HCT116 (cell line): ENCODE results near the gene EVA1A. TPM values are rescaled to one million over a fixed set of nuclear protein-coding genes. Genes with fewer than 3 reads are reported as not detected.

Experiments
- ATAC-seq: fragments of 200-7000 bp; cut with Tn5 transposase; 2 replicates; pipeline ENCODE4 v1.9.1; 2020; ENCODE audit warnings: mild to moderate bottlenecking, moderate library complexity
- BruUV-seq: library from RNA; stranded (reverse); fragments of 400-500 nt; replicated peaks from 2 replicates; lab custom pipeline; 2021; lab: Mats Ljungman, UMichigan
- CTCF ChIA-PET: fragments of 300-600 bp; sonication (Branson Sonifier 250); formaldehyde crosslinking; loops from one replicate; lab custom pipeline; 2021; ENCODE audit warnings: antibody characterized with exemption; lab: Charles Lee
- POLR2A ChIA-PET: fragments of 300-600, 350-600 bp; sonication (Branson Sonifier 250); formaldehyde crosslinking; loops from one replicate; lab custom pipeline; 2021; ENCODE audit warnings: antibody characterized with exemption; lab: Charles Lee
- RAD21 ChIA-PET, 2 experiments: fragments of 300-600 bp; sonication (Branson Sonifier 250); formaldehyde crosslinking; loops; one replicate each; lab custom pipeline; 2023; ENCODE audit warnings: low total read pairs in 2 of 2; ENCODE audit not compliant: uncharacterized antibody in 2 of 2, unreplicated experiment in 2 of 2, low non-redundant PET in 1 of 2; lab: Charles Lee
- DNase-seq: peaks from one replicate; pipeline ENCODE4 v3.0.0-alpha.2; 2010; ENCODE audit warnings: low read depth, low spot score
- H2AFZ ChIP-seq: fragments of 200-600 bp; shearing (Covaris generic), sonication (generic); 2 replicates; pipeline ENCODE4 v1.6.1; 2017; ENCODE audit warnings: low read depth, mixed run types, mixed read lengths, antibody characterized with exemption, low read length; ENCODE audit not compliant: poor library complexity, severe bottlenecking
- H3K27ac ChIP-seq: 2 replicates; pipeline ENCODE4 v1.5.1; 2012; ENCODE audit warnings: low read depth, low read length
- H3K27me3 ChIP-seq: fragments of 200-600 bp; sonication (generic); 2 replicates; pipeline ENCODE4 v1.6.1; 2016; ENCODE audit warnings: mixed run types, low read length, mixed read lengths; ENCODE audit not compliant: insufficient read depth
- H3K36me3 ChIP-seq, 2 experiments: fragments of 200-500 bp in 1 of 2; fragments of 200-600 bp in 1 of 2; sonication (Bioruptor generic) in 1 of 2; sonication (generic) in 1 of 2; 2 replicates each; pipeline versions ENCODE4 v1.5.1 to v1.6.1; 2014 to 2016; ENCODE audit warnings: low read length in 2 of 2, inconsistent platforms in 1 of 2, mixed read lengths in 1 of 2, mixed run types in 1 of 2; ENCODE audit not compliant: insufficient read depth in 2 of 2, control insufficient read depth in 1 of 2
- H3K4me1 ChIP-seq, 2 experiments: fragments of 200-600 bp in 1 of 2; sonication (generic) in 1 of 2; 2 replicates each; pipeline versions ENCODE4 v1.5.1 to v1.6.1; 2012 to 2017; ENCODE audit warnings: low read length in 2 of 2, inconsistent platforms in 1 of 2, mild to moderate bottlenecking in 1 of 2, mixed read lengths in 1 of 2, mixed run types in 1 of 2, moderate library complexity in 1 of 2; ENCODE audit not compliant: insufficient read depth in 2 of 2, control insufficient read depth in 1 of 2
- H3K4me2 ChIP-seq: fragments of 200-600 bp; sonication (generic); 2 replicates; pipeline ENCODE4 v1.6.1; 2017; ENCODE audit warnings: mixed run types, low read length, mixed read lengths
- H3K4me3 ChIP-seq, 2 experiments: fragments of 200-600 bp in 1 of 2; sonication (generic) in 1 of 2; replicated peaks in 1 of 2; 2 replicates each; pipeline ENCODE4 v1.5.1; 2011 to 2016; ENCODE audit warnings: low read length in 2 of 2, control low read depth in 1 of 2, low read depth in 1 of 2, mild to moderate bottlenecking in 1 of 2, mixed read lengths in 1 of 2, mixed run types in 1 of 2
- H3K79me2 ChIP-seq: fragments of 200-600 bp; sonication (generic); 2 replicates; pipeline ENCODE4 v1.6.1; 2017; ENCODE audit warnings: mild to moderate bottlenecking, mixed run types, low read length, moderate library complexity, mixed read lengths; ENCODE audit not compliant: insufficient read depth
- H3K9ac ChIP-seq: fragments of 200-600 bp; sonication (generic); 2 replicates; pipeline ENCODE4 v1.6.1; 2016; ENCODE audit warnings: low read length, mixed read lengths
- H3K9me2 ChIP-seq: fragments of 200-600 bp; sonication (generic), shearing (Covaris generic); 2 replicates; pipeline ENCODE4 v1.6.1; 2017; ENCODE audit warnings: mixed run types, mild to moderate bottlenecking, moderate library complexity; ENCODE audit not compliant: insufficient read depth
- H3K9me3 ChIP-seq, 2 experiments: fragments of 200-500 bp in 1 of 2; fragments of 200-600 bp in 1 of 2; sonication (Bioruptor generic) in 1 of 2; sonication (generic) in 1 of 2; 2 replicates each; pipeline ENCODE4 v1.6.1; 2014 to 2017; ENCODE audit warnings: low read length in 2 of 2, mixed read lengths in 2 of 2, inconsistent platforms in 1 of 2, low read depth in 1 of 2, mild to moderate bottlenecking in 1 of 2, mixed run types in 1 of 2, moderate library complexity in 1 of 2; ENCODE audit not compliant: control insufficient read depth in 1 of 2, insufficient read depth in 1 of 2
- H4K20me1 ChIP-seq: fragments of 200-600 bp; sonication (generic), shearing (Covaris generic); 2 replicates; pipeline ENCODE4 v1.6.1; 2017; ENCODE audit warnings: mixed run types, mild to moderate bottlenecking, moderate library complexity; ENCODE audit not compliant: insufficient read depth
- EGR1 ChIP-seq: IDR thresholded peaks from 2 replicates; pipeline ENCODE4 v1.6.1; 2012; ENCODE audit warnings: low read depth
- JUND ChIP-seq: IDR thresholded peaks from 2 replicates; pipeline ENCODE4 v1.6.1; 2012
- MAX ChIP-seq: IDR thresholded peaks from 2 replicates; pipeline ENCODE4 v1.6.1; 2012
- RAD21 ChIP-seq: IDR thresholded peaks from 2 replicates; pipeline ENCODE4 v1.6.1; 2012; ENCODE audit warnings: low read depth, mild to moderate bottlenecking
- SIN3A ChIP-seq: IDR thresholded peaks from 2 replicates; pipeline ENCODE4 v1.6.1; 2012; ENCODE audit warnings: low read depth
- SRF ChIP-seq: IDR thresholded peaks from 2 replicates; pipeline ENCODE4 v1.6.1; 2012; ENCODE audit warnings: low read depth
- ZBTB33 ChIP-seq: IDR thresholded peaks from 2 replicates; pipeline ENCODE4 v1.6.1; 2011; ENCODE audit warnings: mild to moderate bottlenecking, low read length, moderate library complexity; ENCODE audit not compliant: insufficient replicate concordance; ENCODE audit errors: extremely low read depth
- intact Hi-C: fragments of 100-400 bp; cut with micrococcal nuclease; formaldehyde crosslinking; loops from 2 replicates; pipeline ENCODE4 v1.10.0; 2022
- total RNA-seq: library from RNA; stranded (reverse); gene quantifications from one replicate; pipeline ENCODE4 v1.2.1, GENCODE V29; 2021; ENCODE audit not compliant: unreplicated experiment

The EVA1A gene
- total RNA-seq, 1 experiment from 2014 or later: 2.8 TPM

GRCh38 chr2:75503048-75503607 is 57.6 kb downstream of the EVA1A start (continued):
- TF ChIP-seq RAD21 (no peak), ZBTB33 (no peak), JUND (no peak), SRF (no peak), SIN3A (no peak)

GRCh38 chr2:75500633-75501032 is 60.1 kb downstream of the EVA1A start:
- POLR2A ChIA-PET: no interaction called here
- Histone ChIP-seq H3K4me2 (no peak overlapping the region), H3K79me2 (no peaks in the 10 kb centered on the region), H3K4me1 (no peaks in the 10 kb centered on the region), H3K36me3 (no peaks in the 10 kb centered on the region), H3K9ac (no peak overlapping the region), H3K27ac (no peak overlapping the region), H2AFZ (no peak overlapping the region), H4K20me1 (no peaks in the 10 kb centered on the region), H3K9me2 (no peaks in the 10 kb centered on the region), H3K9me3 (no peaks in the 10 kb centered on the region), H3K27me3 (no peaks in the 10 kb centered on the region)
- ATAC-seq (no peak), DNase-seq (no peak)
- no TSS peak for BruUV-seq
- TF ChIP-seq MAX (no peak), EGR1 (no peak)
- TF ChIP-seq, all 23 proteins: peak for 0
- ChIA-PET RAD21 (no interaction called here), CTCF (no interaction called here)
- no peak overlapping the region for H3K4me3 ChIP-seq
- intact Hi-C loops: no loop called here
